ENCODE results near the gene SLAIN1. TPM values are rescaled to one million over a fixed set of nuclear protein-coding genes. Genes with fewer than 3 reads are reported as not detected.

SLAIN1 gene
- total and polyA plus RNA-seq, 2 donors (not counting 3 experiments of a cell fraction or from before 2014, with no cell fraction given) = 4.1 to 4.3 TPM

DNA sequence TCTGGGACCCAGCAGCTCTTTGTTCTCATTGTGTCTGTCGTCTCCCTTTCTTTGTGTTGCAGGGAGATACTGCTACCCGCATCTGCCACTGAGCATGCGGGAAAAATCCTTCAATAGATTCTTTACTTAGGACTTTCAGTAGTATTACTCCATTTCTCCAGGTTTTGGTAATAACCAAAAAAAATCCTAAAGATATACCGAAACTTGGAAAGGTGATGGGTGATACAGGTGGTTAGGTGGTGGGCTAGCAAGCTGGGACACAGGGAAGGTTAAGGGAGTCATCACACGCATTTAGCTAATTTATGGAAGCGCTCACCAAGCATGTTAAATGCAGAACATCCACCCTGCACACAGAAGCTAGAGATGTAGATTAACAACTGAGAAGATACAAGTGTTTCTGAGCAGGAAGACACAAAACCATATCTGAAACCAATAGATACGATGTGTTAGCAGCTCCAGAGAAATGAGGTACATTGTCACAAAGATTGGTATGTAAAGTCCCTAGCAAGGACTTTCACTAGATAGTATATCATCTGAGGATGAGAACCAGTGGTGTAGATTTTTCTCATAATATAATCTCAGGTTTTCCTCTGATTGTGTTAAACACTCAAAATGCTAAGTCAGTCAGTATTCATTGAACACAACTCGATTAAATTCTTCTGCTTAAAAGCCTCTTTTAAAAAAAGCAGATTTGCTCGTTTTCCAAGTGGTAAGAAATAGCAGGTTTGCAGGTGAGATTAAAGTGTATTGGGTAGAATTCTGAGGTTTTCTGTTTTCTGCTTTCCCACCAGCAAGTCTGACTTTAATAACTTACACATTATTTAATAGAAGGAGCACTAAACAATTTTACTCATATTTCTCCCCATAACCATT, 1.2 kb upstream of the SLAIN1 start:
- no peaks in the 10 kb centered on the region for H3K9me3 ChIP-seq (replicated peaks; ENCODE audit: control insufficient read depth, insufficient read depth, low read length)
- peak overlapping the region; percentile 66 for H3K4me2 ChIP-seq (ENCODE audit: insufficient read depth, low read length)
- dilution Hi-C loops (cut with MboI; ENCODE audit: extremely low pct_ligation_motif_present, low sequenced_read_pairs) = no loop called here
- no peak overlapping the region for H3K9ac ChIP-seq (replicated peaks; ENCODE audit: extremely low read depth, insufficient read depth, low read length)
- TF ChIP-seq, protein P1, sequence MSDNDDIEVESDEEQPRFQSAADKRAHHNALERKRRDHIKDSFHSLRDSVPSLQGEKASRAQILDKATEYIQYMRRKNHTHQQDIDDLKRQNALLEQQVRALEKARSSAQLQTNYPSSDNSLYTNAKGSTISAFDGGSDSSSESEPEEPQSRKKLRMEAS (IDR thresholded peaks at IDR 0.05; ENCODE audit: insufficient read depth, insufficient read length) = no peak
- no peak for TF ChIP-seq GATA2 (IDR thresholded peaks at IDR 0.05; ENCODE audit: insufficient read depth, insufficient read length, low read depth, low read length)
- no peak for TF ChIP-seq POLR2AphosphoS5 (IDR thresholded peaks at IDR 0.05; ENCODE audit: insufficient read depth, low read depth, low read length)
- TF ChIP-seq FOS (IDR thresholded peaks at IDR 0.05; ENCODE audit: borderline replicate concordance, insufficient read depth, low read length) = no peak
- TF ChIP-seq EZH2 (IDR thresholded peaks at IDR 0.05; ENCODE audit: borderline replicate concordance, low read depth, low read length, severe bottlenecking) = no peak
- TF ChIP-seq JUN (IDR thresholded peaks at IDR 0.05; ENCODE audit: borderline replicate concordance, insufficient read depth, insufficient read length, low read depth) = no peak
- no peak for TF ChIP-seq MYC (IDR thresholded peaks at IDR 0.05; ENCODE audit: low read depth, low read length)
- TF ChIP-seq POLR2A (IDR thresholded peaks at IDR 0.05; ENCODE audit: low read depth, low read length) = no peak
- TF ChIP-seq, protein P2, sequence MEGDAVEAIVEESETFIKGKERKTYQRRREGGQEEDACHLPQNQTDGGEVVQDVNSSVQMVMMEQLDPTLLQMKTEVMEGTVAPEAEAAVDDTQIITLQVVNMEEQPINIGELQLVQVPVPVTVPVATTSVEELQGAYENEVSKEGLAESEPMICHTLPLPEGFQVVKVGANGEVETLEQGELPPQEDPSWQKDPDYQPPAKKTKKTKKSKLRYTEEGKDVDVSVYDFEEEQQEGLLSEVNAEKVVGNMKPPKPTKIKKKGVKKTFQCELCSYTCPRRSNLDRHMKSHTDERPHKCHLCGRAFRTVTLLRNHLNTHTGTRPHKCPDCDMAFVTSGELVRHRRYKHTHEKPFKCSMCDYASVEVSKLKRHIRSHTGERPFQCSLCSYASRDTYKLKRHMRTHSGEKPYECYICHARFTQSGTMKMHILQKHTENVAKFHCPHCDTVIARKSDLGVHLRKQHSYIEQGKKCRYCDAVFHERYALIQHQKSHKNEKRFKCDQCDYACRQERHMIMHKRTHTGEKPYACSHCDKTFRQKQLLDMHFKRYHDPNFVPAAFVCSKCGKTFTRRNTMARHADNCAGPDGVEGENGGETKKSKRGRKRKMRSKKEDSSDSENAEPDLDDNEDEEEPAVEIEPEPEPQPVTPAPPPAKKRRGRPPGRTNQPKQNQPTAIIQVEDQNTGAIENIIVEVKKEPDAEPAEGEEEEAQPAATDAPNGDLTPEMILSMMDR (IDR thresholded peaks at IDR 0.05; ENCODE audit: extremely low read depth in 1 of 2, insufficient read depth in 1 of 2, low read depth in 1 of 2, low read length in 2 of 2) = no peak
- peak; percentile 12 for DNase-seq (ENCODE audit: low read depth, low spot score)
- no peaks in the 10 kb centered on the region for H3K9me1 ChIP-seq (replicated peaks; ENCODE audit: control insufficient read depth, extremely low read depth, insufficient read depth, low read length)
- CTCF ChIA-PET = interaction anchor here (1.2 to 1.3 kb wide), 2 partner anchors 103 to 203 kb away, joined by 3 read pairs; no protein-coding TSS in a partner anchor
- H3K27ac ChIP-seq (ENCODE audit: insufficient read depth, low read depth, low read length) = no peak overlapping the region
- peaks cover 7 to 26% of the 10 kb centered on the region in 2 experiments for H3K27me3 ChIP-seq (ENCODE audit: control insufficient read depth in 2 of 2, insufficient read depth in 2 of 2, low read length in 2 of 2)
- H2AFZ ChIP-seq (ENCODE audit: low read depth, low read length) = no peak overlapping the region
- no peaks in the 10 kb centered on the region for H3K4me1 ChIP-seq (ENCODE audit: control insufficient read depth, extremely low read depth, insufficient read depth, low read length)
- H3K79me2 ChIP-seq (ENCODE audit: control insufficient read depth, insufficient read depth, low read length) = no peaks in the 10 kb centered on the region
- intact Hi-C loops (cut with micrococcal nuclease) = loop anchor here (5.0 kb wide), 4 partner anchors 189 to 369 kb away; partner anchors contain the start of genes EDNRB and MYCBP2
- no peaks in the 10 kb centered on the region for H3K36me3 ChIP-seq (ENCODE audit: control insufficient read depth in 2 of 2, extremely low read depth in 1 of 2, insufficient read depth in 2 of 2, low read length in 2 of 2)
- BruUV-seq (replicated peaks) = no TSS peak
- no peak for FAIRE-seq
- no peak overlapping the region for H3K4me3 ChIP-seq (replicated peaks in 1 of 3; ENCODE audit: insufficient read depth in 1 of 3, low read depth in 1 of 3, low read length in 3 of 3)
- POLR2A ChIA-PET = no interaction called here
- no peaks in the 10 kb centered on the region for H4K20me1 ChIP-seq (replicated peaks; ENCODE audit: control insufficient read depth, extremely low read depth, insufficient read depth, low read length)
